Nephron (organoid): ENCODE data around the gene RAB31.
"Not testable (repeated sequence)": the region's sequence is repeated elsewhere in the genome, so short reads cannot be mapped to it uniquely, and the experiment has no call there.

Experiments used
- H3K27ac Mint-ChIP-seq, 3 experiments: 2 replicates each; pipeline ENCODE4 v1.8.0; 2020; ENCODE audit warnings: mixed read lengths in 3 of 3, mild to moderate bottlenecking in 2 of 3, moderate library complexity in 1 of 3
- H3K27me3 Mint-ChIP-seq: 2 replicates; pipeline ENCODE4 v1.8.0; 2021; ENCODE audit warnings: low read depth, mild to moderate bottlenecking, moderate library complexity, mixed read lengths
- H3K36me3 Mint-ChIP-seq: 2 replicates; pipeline ENCODE4 v1.8.0; 2020; ENCODE audit warnings: low read depth, mixed read lengths
- H3K4me1 Mint-ChIP-seq: 2 replicates; pipeline ENCODE4 v1.8.0; 2020; ENCODE audit warnings: mixed read lengths
- H3K4me3 Mint-ChIP-seq, 3 experiments: 2 replicates each; pipeline ENCODE4 v1.8.0; 2020; ENCODE audit warnings: mild to moderate bottlenecking in 3 of 3, mixed read lengths in 3 of 3, moderate library complexity in 2 of 3
- H3K9me3 Mint-ChIP-seq: 2 replicates; pipeline ENCODE4 v1.8.0; 2020; ENCODE audit warnings: mixed read lengths
- TF ChIP-seq, protein P1 (sequence below), 3 experiments: fragments of 200-600 bp; sonication (generic); IDR thresholded peaks; one replicate each; pipeline ENCODE4 v1.5.0; 2021; ENCODE audit warnings: antibody characterized with exemption in 3 of 3; ENCODE audit not compliant: unreplicated experiment in 3 of 3

The RAB31 gene

DNA sequence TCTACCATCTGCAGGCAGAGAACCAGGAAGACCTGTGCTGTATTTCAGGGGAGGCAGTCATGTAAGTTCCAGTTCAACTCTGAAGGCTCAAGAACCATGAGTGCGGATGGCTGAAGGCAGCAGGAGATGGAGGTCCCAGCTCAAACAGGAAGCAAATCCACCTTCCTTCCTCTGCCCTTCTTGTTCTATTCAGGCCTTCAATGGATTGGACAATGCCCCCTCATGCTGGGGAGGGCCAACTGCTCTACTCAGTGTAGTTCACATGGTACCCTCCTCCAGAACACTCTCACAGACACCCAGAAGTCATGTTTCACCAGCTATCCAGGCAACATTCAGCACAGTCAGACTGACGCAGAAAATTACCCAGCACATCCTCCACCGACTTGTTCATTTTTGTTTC, 39.1 kb upstream of the RAB31 start:
- no peak overlapping the region for H3K4me3 Mint-ChIP-seq
- TF ChIP-seq, protein P1, sequence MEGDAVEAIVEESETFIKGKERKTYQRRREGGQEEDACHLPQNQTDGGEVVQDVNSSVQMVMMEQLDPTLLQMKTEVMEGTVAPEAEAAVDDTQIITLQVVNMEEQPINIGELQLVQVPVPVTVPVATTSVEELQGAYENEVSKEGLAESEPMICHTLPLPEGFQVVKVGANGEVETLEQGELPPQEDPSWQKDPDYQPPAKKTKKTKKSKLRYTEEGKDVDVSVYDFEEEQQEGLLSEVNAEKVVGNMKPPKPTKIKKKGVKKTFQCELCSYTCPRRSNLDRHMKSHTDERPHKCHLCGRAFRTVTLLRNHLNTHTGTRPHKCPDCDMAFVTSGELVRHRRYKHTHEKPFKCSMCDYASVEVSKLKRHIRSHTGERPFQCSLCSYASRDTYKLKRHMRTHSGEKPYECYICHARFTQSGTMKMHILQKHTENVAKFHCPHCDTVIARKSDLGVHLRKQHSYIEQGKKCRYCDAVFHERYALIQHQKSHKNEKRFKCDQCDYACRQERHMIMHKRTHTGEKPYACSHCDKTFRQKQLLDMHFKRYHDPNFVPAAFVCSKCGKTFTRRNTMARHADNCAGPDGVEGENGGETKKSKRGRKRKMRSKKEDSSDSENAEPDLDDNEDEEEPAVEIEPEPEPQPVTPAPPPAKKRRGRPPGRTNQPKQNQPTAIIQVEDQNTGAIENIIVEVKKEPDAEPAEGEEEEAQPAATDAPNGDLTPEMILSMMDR (IDR thresholded peaks at IDR 0.05; ENCODE audit: unreplicated experiment in 3 of 3) = no peak
- peaks cover 5% of the 10 kb centered on the region for H3K27me3 Mint-ChIP-seq
- H3K4me1 Mint-ChIP-seq = no peaks in the 10 kb centered on the region
- peaks cover 3% of the 10 kb centered on the region for H3K9me3 Mint-ChIP-seq
- no peaks in the 10 kb centered on the region for H3K36me3 Mint-ChIP-seq
- no peak overlapping the region for H3K27ac Mint-ChIP-seq

- no peak overlapping the region for H3K4me3 Mint-ChIP-seq
- H3K27ac Mint-ChIP-seq = no peak overlapping the region
These were observed 36.9 kb upstream of the RAB31 start for GRCh38 chr18:9671214-9671613.

DNA sequence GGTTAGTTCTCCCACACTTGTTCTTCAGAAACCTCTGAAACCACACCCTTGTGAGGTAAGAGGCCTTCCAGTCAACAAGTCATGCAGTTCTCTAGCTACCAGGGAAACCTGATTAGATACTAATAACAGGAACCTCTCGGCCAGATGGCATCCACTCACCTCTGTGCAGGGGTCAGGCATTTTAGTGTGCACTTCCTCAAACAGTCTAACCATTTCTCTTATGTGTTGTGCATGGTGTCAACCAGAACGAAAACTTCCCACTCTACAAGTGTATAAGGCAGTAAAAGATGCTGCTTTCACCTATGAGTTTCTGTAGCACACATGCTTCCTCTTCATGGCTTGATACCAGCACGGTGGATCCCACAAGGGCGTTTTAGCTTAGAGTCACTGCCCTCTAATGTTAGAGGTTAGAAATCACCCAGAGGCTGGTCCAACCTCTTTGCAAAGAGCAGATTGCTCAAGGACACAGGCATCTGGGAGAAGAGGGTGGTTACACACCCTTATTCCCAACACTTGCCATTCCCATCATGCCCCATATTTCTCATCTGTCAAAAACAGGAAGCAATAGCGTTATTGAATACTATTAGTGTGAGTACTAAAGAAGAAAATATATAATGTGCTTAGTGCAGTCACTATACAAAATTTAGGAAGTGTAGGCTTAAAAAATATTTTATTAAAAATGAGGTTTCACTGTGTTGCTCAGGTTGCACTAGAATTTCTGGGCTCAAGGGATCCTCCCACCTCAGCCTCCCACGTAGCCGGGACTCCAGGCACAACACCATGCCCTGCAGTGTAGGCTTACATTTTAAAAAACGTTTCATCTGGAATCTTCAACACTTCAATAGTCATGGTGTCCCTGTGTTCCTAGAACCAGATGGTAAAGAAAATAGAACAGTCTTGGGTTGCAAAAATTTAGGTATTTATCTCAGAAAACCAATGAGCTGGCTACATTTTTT, 34.5 kb upstream of the RAB31 start:
- Mint-ChIP-seq H3K27me3 (peaks cover 5% of the 10 kb centered on the region), H3K4me3 (no peak overlapping the region)

More at GRCh38 chr18:9671214-9671613, 36.9 kb upstream of the RAB31 start:
- Mint-ChIP-seq H3K4me1 (no peaks in the 10 kb centered on the region), H3K36me3 (no peaks in the 10 kb centered on the region), H3K9me3 (peaks cover 9% of the 10 kb centered on the region), H3K27me3 (peaks cover 5% of the 10 kb centered on the region)
- TF ChIP-seq, protein P1 (IDR thresholded peaks at IDR 0.05; ENCODE audit: unreplicated experiment in 3 of 3) = no peak

DNA sequence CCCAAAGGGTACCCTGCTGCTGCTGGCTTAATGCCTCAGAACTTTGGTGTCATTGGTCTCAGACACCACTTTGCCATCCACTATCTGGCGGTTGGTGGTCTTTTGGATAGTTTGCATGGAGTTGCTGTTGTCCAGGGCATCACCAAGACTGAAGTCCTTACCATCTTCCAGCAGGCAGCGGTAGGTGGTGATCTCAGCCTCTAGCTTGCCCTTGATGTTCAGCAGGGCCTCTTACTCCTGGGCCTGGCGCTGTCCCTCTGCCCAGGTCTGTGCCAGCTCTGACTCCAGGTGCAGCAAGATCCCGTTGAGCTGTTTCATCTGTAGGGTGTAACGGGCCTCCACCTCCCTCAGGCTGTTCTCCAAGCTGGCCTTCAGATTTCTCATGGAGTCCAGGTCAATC, 29.9 kb upstream of the RAB31 start:
- not testable (repeated sequence) for H3K27me3 Mint-ChIP-seq, H3K36me3 Mint-ChIP-seq, H3K4me3 Mint-ChIP-seq, H3K4me1 Mint-ChIP-seq, H3K27ac Mint-ChIP-seq
- peaks cover 22% of the 10 kb centered on the region for H3K9me3 Mint-ChIP-seq

More for the DNA sequence above, 34.5 kb upstream of the RAB31 start:
- Mint-ChIP-seq H3K4me1 (no peaks in the 10 kb centered on the region), H3K27ac (peak overlapping the region in 1 of 3 experiments; percentile 8), H3K36me3 (no peaks in the 10 kb centered on the region), H3K9me3 (peaks cover 19% of the 10 kb centered on the region)
- TF ChIP-seq, protein P1 (IDR thresholded peaks at IDR 0.05; ENCODE audit: unreplicated experiment in 3 of 3) = no peak

DNA sequence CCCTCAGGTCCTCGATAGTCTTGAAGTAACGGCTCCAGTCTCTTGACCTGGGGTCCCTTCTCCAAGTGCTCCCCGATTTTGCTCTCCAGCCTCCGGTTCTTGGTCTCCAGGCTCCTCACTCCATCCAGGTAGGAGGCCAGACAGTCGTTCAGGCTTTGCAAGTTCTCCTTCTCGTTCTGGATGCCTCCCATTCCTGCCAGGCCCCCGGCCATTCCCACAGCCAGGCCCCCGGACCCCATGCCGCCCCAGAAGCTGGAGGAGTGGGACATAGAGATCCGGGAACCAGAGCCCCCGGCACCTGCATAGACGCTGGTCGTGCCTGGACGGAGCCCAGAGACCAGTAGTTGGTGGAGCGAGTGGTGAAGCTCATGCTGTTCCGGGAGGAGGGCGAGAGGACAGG, 29.0 kb upstream of the RAB31 start:
- Mint-ChIP-seq H3K4me1 (peaks cover 4% of the 10 kb centered on the region), H3K4me3 (no peak overlapping the region), H3K9me3 (peaks cover 22% of the 10 kb centered on the region), H3K36me3 (no peaks in the 10 kb centered on the region), H3K27ac (no peak overlapping the region), H3K27me3 (no peaks in the 10 kb centered on the region)
- TF ChIP-seq, protein P1 (IDR thresholded peaks at IDR 0.05; ENCODE audit: unreplicated experiment in 3 of 3) = no peak

DNA sequence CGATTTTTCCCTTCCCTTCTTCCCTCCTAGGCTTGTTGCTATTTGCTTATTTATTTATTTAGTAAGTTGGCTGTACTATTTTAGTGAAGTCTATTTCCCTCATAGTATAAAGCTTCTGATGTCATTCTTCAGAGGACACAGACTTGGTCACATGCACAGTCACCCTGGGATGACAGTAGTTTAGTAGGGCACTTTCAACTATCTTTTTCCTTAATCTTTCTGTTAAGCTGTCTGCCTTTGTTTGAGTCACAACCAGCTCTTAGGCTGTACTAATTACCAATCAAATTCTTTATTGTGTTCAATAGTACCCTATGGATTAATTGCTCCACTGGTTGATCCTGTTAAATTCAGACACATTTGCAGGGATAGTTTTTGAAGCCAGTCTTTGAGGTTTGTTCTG, 26.9 kb upstream of the RAB31 start:
- Mint-ChIP-seq H3K9me3 (peaks cover 15% of the 10 kb centered on the region), H3K36me3 (no peaks in the 10 kb centered on the region), H3K27ac (no peak overlapping the region), H3K4me1 (peaks cover 15% of the 10 kb centered on the region), H3K4me3 (no peak overlapping the region), H3K27me3 (no peaks in the 10 kb centered on the region)
- TF ChIP-seq, protein P1 (IDR thresholded peaks at IDR 0.05; ENCODE audit: unreplicated experiment in 3 of 3) = no peak
